A172 (cell line): ENCODE measurements around the gene NLRP1. TPM values are rescaled to one million over a fixed set of nuclear protein-coding genes. Genes with fewer than 3 reads are reported as not detected.
A peak's percentile ranks its signal among the peaks of the same experiment; 100 is the strongest.

Experiments used
- DNase-seq: peaks from one replicate; pipeline ENCODE4 v3.0.0-alpha.2; 2015; ENCODE audit warnings: low spot score
- total RNA-seq: library from RNA; depleted of rRNA; stranded (reverse); fragments of >200 nt; shearing (Covaris generic); gene quantifications from 2 replicates; pipeline ENCODE4 v1.2.3, GENCODE V29; 2014

The NLRP1 gene
- total RNA-seq, 1 experiment from 2014 or later: 40.7 TPM

DNA sequence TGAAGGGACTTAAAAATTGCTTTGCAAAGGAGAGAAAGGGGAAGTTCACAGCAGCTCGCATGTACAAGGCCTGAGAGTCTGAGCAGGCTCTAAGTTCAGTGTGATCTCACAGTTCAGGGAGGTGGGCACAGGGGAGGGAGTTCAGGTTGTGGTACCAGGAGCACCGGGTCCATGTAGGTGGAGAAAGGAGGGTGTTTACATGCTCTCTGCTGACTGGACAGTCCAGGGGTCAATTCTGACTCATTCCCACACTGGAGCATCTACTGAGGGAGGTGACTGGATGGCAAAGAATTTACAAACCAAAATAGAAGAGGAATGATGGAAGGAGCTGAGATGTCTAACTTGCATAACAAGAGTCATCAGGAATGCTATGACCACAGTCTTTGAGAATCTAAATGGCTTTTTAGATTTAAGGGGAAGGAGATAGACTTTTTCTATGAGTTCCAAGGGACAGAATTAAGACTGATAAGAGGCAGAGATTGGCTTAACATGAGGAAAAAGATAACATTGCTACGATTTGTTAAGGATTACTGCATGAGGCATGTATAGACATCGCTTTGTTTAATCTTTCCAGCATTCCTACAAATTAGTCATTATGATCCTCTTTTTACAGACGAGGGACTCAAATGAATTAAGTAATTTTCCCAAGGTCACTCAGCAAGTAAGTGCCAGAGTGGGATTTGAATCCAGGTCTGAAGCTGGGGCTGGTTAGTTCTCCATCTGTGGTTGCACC, 68.1 kb downstream of the NLRP1 start:
- DNase-seq: peak; percentile 100

DNA sequence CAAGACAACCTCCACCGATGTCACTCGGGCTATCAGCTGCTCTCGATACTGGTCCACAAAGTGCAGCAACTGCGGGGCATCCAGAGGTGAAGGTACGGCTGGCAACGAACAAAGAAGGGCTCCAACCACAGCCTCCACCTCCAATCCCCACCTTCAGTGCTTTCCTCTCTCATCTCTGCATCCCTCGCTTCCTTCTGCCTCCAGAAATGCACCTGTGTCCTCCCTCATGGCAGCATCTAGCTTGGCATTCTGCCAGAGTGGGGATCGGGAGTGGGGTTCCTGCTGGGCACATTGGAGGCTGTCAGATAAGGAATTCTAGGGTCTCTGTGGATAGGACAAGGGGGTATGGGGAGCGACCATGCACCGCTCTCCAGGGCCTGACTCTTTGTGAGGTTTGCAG, 69.3 kb downstream of the NLRP1 start:
- DNase-seq: no peak

DNA sequence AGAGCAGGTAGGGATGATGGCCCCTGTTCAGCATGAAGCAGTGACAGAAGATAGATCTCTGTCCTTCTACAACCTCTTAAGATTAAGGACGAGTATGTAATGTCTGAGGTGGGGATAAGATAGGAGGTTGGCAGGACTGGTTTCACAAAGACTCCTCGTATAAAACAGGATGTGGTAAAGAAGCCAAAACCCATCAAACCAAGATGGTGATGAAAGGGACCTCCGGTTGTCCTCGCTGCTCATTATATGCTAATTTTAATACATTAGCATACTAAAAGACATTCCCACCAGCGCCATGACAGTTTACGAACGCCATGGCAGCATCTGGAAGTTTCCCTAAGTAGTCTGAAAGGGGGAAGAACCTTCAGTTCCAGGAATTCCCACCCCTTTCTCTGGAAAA, 70.7 kb downstream of the NLRP1 start:
- no peak for DNase-seq

- DNase-seq: no peak
These were observed 72.7 kb downstream of the NLRP1 start for GRCh38 chr17:5511401-5512225.

GRCh38 chr17:5510771-5511170, 73.5 kb downstream of the NLRP1 start:
- no peak for DNase-seq

GRCh38 chr17:5509482-5509881, 74.8 kb downstream of the NLRP1 start:
- peak; percentile 48 for DNase-seq

GRCh38 chr17:5508810-5509209, 75.5 kb downstream of the NLRP1 start:
- DNase-seq: peak; percentile 74

DNA sequence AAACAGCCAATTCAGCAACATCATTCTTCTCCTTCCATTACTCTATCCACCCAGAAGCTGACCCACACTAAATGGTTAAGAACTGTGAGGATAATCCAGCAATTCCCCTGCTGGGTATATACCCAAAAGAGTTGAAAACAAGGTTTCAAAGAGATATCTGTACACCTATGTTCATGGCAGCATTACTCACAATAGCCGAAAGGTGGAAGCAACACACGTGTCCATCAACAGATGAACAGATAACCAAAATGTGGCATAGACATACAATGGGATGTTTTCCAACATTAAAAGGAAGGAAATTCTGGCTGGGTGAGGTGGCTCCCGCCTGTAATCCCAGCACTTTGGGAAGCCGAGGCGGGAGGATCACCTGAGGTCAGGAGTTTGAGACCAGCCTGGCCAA, 78.0 kb downstream of the NLRP1 start:
- DNase-seq: no peak

- DNase-seq: no peak
These were observed 81.8 kb downstream of the NLRP1 start for GRCh38 chr17:5502552-5502951.

DNA sequence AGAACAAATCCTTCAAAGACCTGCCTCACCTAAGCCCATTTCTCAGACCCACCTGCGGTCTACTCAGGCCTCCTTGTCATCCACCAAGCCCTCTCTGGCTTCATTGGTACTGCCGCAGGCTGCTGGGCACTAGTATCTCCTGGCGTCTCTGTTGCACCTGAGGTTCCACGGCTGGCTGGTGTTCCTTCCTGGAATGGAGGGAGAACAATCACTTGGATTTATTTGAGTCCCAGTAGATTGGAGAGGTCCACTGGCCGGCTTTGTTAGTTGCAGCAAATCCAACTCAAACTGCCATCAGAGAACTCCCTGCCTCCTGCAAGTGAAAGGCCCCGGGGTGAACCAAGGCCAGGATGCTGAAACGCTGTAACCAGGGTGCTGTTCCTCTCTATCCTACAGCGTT, 82.6 kb downstream of the NLRP1 start:
- DNase-seq: no peak

DNA sequence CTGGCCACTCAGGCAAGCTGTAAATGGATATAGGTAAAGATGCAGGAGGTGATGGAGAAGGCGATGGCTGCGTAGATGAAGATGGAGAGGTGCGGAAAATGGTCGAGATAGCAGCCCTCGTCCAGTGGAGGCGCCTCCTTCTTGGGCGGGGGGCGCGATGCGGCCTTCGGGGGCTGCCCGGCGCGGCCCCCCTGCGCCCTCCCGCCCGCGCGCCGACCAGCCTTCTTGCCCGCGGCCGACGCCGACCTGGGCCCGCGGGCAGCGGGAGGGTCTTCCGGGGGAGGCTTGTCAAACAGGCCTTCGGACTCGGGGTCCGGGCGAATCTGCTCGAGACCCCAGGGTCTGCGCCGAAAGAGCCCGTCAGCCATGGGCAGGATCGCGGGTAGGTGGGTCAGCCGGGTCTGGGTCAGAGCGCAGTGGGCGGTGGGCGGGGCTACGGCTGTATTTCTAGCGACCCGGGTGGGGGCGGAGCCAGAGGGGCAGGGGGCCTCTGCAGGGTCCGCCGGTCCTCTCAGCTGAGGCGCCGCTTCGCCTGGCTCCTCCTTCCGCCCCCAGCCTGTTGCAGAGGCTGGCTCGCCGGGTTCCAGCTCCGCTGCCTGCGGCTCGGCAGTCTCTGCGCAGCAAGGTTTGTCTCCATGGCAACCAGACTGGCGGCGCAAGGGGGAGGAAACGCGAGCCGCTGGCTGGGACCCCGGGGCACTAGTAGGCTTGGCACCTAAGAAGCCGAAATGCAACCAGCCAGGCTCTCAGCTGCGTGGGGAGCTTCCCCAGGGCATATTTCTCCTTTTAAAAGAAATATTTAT, 83.5 kb downstream of the NLRP1 start:
- peak; percentile 65 for DNase-seq

- no peak for DNase-seq
These were observed 84.1 kb downstream of the NLRP1 start for GRCh38 chr17:5500247-5500588.

DNA sequence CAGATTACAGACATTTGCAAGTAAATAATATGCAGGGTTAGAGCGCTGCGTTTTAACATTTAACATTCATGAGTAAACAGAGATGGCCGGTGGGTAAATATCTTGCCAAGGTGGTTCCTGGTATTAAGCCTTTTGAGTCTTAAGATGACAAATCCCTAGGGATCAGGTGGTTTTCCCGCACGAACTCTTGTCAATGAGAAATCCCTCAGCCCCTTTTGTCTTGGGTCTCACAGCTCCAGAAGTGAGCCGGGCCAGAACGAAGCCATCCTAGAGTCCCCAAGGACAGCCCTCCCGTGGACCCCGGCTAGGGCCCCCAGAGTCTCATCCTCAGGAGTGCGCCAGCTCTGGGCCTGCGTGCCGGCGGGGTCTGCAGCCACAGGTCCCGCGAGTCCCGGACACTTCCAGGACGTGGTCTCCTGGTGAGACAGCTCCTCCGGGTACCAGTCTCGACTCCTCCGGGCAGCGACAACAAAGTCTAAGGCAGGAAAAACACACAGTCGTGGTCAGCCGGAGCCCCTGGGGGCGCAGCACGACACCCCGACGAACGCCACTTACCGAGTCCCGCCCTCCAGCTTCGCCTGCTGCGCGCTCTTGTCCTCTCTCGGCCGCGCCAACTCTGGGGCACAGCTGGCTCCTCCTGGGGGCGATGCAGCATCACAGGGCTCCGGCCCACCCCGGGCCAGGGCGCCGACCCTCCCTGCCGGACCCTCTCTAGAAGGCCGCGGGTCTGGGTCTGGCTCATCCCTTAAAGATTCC, 84.7 kb downstream of the NLRP1 start:
- DNase-seq: no peak

DNA sequence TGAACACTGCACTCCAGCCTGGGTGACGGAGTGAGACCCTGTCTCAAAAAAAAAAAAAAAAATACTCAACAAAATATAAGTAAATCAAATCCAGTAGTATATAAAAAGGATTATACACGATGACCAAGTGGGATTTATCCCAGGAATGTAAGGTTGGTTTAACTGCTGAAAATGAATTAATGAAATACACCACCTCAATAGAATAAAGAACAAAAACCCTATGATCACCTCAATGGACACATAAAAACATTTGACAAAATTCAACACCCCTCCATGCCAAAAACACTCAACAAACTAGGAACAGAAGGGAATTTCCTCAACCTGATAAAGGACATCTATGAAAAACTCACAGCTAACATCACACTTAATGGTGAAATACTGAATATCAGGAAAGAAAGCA, 91.3 kb downstream of the NLRP1 start:
- DNase-seq: no peak

DNA sequence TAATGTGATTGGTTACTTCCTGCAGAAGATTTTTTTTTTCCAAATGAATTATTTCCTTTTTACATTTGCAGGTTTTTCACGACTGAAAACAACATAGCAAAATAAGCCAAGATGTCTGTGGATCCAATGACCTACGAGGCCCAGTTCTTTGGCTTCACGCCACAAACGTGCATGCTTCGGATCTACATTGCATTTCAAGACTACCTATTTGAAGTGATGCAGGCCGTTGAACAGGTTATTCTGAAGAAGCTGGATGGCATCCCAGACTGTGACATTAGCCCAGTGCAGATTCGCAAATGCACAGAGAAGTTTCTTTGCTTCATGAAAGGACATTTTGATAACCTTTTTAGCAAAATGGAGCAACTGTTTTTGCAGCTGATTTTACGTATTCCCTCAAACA, 95.6 kb downstream of the NLRP1 start:
- no peak for DNase-seq

GRCh38 chr17:5486206-5487124, 97.8 kb downstream of the NLRP1 start, which contains the start of gene MIS12:
Gene MIS12, plus strand, starts transcription at chr17:5486566. Its CDS starts 2,297 bp downstream, at chr17:5488863.
- peak; percentile 99 for DNase-seq

DNA sequence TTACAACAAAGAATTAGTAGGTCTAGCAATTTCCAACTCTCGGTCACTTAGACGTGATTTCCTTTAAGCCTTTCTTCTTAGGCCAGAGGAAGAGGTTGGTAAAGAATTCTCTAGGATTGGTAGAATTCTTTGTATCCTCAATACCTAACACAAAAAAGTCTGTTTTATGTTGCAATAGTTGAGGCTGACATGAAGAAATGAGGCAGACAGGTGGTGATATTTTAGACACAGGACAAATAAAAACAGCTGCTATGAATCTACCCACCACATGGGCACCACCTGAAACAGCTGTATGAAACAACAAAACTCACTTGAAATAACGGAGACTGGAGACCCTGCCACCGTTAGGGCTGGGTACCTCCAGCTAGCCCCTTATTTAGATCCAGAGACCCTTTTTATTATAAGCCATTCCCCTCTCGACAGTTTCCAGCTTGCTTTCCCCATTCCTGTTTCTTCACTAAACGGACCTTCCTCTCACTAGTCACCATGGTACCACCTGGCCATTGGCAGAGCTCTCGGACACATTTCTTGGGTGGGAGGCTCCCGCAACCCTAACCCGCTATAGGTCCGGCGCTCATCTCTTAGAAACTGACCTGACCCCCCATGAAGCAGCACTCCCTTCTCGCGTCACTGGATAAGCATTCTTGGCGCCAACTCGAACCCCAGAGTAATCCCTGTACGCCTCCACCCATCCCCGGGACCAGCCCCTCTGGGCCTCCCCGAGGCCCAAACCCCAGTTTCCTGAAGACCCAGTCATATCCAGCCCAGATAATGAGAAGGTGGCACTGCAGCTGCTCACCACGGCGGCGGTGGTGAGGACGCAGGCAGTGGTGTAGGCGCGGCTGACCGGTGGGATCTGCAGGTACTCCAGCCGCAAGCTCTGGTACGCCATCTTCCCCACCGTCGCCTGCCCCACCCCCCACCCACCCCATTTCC, 98.8 kb downstream of the NLRP1 start, which contains the start of gene DERL2:
Gene DERL2, minus strand, starts transcription at position 909 of the 936 bp plus-strand sequence. Its CDS starts 17 bp downstream, at position 892.
- peak; percentile 57 for DNase-seq

DNA sequence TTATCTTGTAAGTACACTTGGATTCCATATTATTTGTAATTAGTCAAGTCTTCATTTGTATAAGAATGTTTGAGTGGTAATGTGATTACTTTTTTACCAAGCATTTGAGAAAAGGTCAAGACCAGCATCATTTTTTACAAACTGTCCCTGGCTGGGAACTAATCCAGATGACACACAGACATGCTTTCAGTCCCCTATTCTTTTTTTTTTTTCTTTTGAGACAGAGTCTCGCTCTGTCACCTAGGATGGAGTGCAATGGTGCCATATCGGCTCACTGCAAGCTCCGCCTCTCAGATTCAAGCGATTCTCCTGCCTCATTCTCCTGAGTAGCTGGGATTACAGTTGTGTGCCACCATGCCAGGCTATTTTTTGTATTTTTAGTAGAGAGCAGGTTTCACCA, 102.9 kb downstream of the NLRP1 start:
- DNase-seq: no peak

- DNase-seq: no peak
These were observed 103.3 kb downstream of the NLRP1 start for GRCh38 chr17:5480962-5481361.
